Hepatocyte (in vitro differentiated cells): ENCODE measurements around the gene OGFR. TPM values are rescaled to one million over a fixed set of nuclear protein-coding genes. Genes with fewer than 3 reads are reported as not detected.

Source experiments
- DNase-seq: peaks from one replicate; pipeline ENCODE4 v3.0.0-alpha.2; 2016; ENCODE audit warnings: low spot score
- H2AFZ ChIP-seq: fragments of 200-600 bp; sonication (generic); 2 replicates; pipeline ENCODE4 v1.6.0; 2016; ENCODE audit warnings: antibody characterized with exemption, mild to moderate bottlenecking
- H3K27ac ChIP-seq: fragments of 200-600 bp; sonication (generic); 2 replicates; pipeline ENCODE4 v1.5.1; 2016; ENCODE audit warnings: mild to moderate bottlenecking
- H3K27me3 ChIP-seq: fragments of 200-600 bp; sonication (generic); 2 replicates; pipeline ENCODE4 v1.6.1; 2016
- H3K36me3 ChIP-seq: fragments of 200-600 bp; sonication (generic); replicated peaks from 2 replicates; pipeline ENCODE4 v1.5.1; 2016; ENCODE audit warnings: low read depth; ENCODE audit not compliant: insufficient read depth
- H3K4me1 ChIP-seq: fragments of 200-600 bp; sonication (generic); 2 replicates; pipeline ENCODE4 v1.5.1; 2016; ENCODE audit warnings: mild to moderate bottlenecking, moderate library complexity; ENCODE audit not compliant: insufficient read depth
- H3K4me2 ChIP-seq: fragments of 200-600 bp; sonication (generic); 2 replicates; pipeline ENCODE4 v1.6.0; 2016
- H3K4me3 ChIP-seq: fragments of 200-600 bp; sonication (generic); 2 replicates; pipeline ENCODE4 v1.5.1; 2016; ENCODE audit warnings: mild to moderate bottlenecking
- H3K79me2 ChIP-seq: fragments of 200-600 bp; sonication (generic); 2 replicates; pipeline ENCODE4 v1.6.0; 2017; ENCODE audit warnings: mild to moderate bottlenecking
- H3K9me2 ChIP-seq: fragments of 200-600 bp; sonication (generic); replicated peaks from 2 replicates; pipeline ENCODE4 v1.6.0; 2017; ENCODE audit warnings: mild to moderate bottlenecking; ENCODE audit not compliant: insufficient read depth
- H3K9me3 ChIP-seq: fragments of 200-600 bp; sonication (generic); 2 replicates; pipeline ENCODE4 v1.5.1; 2016; ENCODE audit warnings: low read depth, mild to moderate bottlenecking
- H4K20me1 ChIP-seq: fragments of 200-600 bp; sonication (generic); 2 replicates; pipeline ENCODE4 v1.6.0; 2016; ENCODE audit warnings: mild to moderate bottlenecking; ENCODE audit not compliant: insufficient read depth, poor library complexity, severe bottlenecking
- EZH2 ChIP-seq: fragments of 200-600 bp; sonication (generic); IDR thresholded peaks from 2 replicates; pipeline ENCODE4 v1.6.1; 2016; ENCODE audit warnings: antibody characterized with exemption, mild to moderate bottlenecking, borderline replicate concordance
- EZH2phosphoT487 ChIP-seq: fragments of 200-600 bp; sonication (generic); IDR thresholded peaks from one replicate; pipeline ENCODE4 v1.6.1; 2018; ENCODE audit warnings: antibody characterized with exemption, mild to moderate bottlenecking, low read depth, moderate library complexity; ENCODE audit not compliant: unreplicated experiment, severe bottlenecking
- WGBS: methylation state at CpG from one replicate; pipeline ENCODE4 v1.1.6; 2016; ENCODE audit warnings: low lambda C conversion rate; ENCODE audit errors: missing lambda C conversion rate; 5-methylcytosine and 5-hydroxymethylcytosine counted together
- polyA plus RNA-seq: library from polyadenylated mRNA; unstranded; fragments of >200 nt; fragmentation: Nextera tagmentation; extraction: Ambion mirVana; gene quantifications from 2 replicates; pipeline ENCODE4 v1.2.1, GENCODE V29; 2016
- total RNA-seq: library from RNA; depleted of rRNA; stranded (reverse); fragments of >200 nt; gene quantifications from 2 replicates; pipeline ENCODE4 v1.2.3, GENCODE V29; 2014
- TF ChIP-seq, protein P1 (sequence below): fragments of 200-600 bp; sonication (generic); IDR thresholded peaks from 2 replicates; pipeline ENCODE4 v1.5.1; 2016; ENCODE audit warnings: antibody characterized with exemption, mild to moderate bottlenecking; ENCODE audit not compliant: poor library complexity

Gene OGFR
- total and polyA plus RNA-seq, 2 experiments from 2014 or later, result 47.6 to 80.8 TPM

DNA sequence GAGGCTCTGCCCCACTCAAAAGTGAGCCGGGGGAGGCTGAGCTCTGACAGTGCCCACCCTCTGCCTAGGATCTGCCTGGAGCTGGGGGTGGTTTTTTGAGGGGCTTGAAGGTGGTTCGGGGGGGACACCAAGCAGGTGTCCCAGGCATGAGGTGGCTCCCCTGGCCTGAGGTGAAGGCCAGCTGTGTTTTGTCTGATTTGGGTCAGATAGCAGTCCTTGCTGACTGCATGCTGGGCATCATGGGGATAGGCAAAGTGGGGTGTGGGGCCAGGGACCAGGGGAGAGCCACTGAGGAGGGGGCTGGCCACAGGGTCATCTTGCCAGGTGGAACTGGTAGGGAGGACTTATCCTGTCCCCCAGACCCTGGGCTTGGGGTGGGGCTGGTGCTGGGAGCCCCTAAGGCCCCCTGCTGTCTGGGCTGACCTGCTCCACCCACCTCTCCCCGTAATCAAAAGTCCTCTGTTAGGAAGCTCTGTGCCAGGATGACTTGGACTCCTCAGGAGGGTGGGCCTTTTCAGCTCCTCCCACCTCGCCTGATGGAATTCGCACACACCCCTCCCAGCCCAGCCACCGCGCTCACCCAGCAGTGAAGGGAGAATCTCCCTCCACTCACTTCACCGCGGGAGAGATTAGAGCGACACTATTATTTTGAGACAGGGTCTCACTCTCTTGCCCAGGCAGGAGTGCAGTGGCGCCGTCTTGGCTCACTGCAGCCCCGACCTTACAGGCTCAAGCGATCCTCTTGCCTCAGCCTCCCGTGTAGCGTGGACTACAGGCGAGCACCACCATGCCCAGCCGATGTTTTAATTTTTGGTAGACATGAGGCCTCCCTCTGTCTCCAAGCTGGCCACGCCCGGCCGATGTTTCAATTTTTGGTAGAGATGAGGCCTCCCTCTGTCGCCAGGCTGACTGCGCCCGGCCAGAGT, 10.7 kb downstream of the OGFR start:
- H3K36me3 ChIP-seq, result no peaks in the 10 kb centered on the region
- peaks cover 42% of the 10 kb centered on the region for H3K4me1 ChIP-seq
- peak overlapping the region; percentile 92 for H3K4me2 ChIP-seq
- no peaks in the 10 kb centered on the region for H4K20me1 ChIP-seq
- no peak overlapping the region for H3K4me3 ChIP-seq
- 24% methylated on average over 24 of the region's 24 CpGs for WGBS
- no peaks in the 10 kb centered on the region for H3K9me3 ChIP-seq
- TF ChIP-seq EZH2 (no peak), EZH2phosphoT487 (no peak)
- TF ChIP-seq, protein P1, sequence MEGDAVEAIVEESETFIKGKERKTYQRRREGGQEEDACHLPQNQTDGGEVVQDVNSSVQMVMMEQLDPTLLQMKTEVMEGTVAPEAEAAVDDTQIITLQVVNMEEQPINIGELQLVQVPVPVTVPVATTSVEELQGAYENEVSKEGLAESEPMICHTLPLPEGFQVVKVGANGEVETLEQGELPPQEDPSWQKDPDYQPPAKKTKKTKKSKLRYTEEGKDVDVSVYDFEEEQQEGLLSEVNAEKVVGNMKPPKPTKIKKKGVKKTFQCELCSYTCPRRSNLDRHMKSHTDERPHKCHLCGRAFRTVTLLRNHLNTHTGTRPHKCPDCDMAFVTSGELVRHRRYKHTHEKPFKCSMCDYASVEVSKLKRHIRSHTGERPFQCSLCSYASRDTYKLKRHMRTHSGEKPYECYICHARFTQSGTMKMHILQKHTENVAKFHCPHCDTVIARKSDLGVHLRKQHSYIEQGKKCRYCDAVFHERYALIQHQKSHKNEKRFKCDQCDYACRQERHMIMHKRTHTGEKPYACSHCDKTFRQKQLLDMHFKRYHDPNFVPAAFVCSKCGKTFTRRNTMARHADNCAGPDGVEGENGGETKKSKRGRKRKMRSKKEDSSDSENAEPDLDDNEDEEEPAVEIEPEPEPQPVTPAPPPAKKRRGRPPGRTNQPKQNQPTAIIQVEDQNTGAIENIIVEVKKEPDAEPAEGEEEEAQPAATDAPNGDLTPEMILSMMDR, result no peak
- peak; percentile 80 for DNase-seq
- peaks cover 19% of the 10 kb centered on the region for H3K27me3 ChIP-seq
- no peaks in the 10 kb centered on the region for H3K9me2 ChIP-seq
- no peak overlapping the region for H3K27ac ChIP-seq
- no peaks in the 10 kb centered on the region for H3K79me2 ChIP-seq
- no peak overlapping the region for H2AFZ ChIP-seq

DNA sequence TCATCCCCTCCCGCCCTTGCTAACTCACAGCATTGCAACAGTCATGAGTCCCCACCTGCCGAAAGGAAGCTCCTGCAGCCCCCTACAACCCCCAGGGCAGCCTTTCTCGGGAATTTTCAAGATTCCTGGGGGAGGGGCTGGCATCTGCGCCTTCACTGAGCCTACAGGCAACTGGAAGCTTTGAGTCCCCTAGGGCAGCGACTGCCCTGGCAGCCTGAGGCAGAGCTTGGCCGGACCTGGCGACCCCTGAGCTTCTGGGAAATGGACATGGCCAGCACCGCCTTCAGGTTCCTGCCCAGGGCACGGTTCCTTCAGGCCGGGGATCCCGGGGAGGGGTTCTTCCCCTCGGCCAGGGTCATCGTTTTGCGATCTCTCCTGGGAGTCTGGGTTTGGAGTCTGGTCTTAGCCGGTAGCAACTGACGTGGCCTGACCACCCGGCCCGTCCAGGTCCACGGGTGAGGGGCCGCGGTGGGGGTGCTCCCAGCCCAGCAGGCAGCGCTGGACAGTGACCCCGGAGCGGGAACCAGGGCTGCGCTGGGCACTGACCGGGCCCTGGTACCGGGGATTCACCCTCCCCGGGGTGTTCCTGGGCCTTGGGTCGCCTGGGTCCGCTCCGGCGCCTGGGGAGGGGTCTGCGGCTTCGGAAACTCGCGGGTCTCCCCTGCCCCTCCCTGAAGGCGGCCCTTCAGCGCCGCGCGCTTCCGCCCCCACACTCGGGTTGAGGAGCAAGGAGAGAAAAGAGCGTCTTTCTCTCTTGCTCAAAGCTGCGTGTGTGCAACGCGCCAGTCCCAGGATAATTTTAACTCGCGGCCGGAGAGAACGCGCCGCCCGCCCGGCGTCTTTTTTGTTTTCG, 11.6 kb downstream of the OGFR start:
- H3K36me3 ChIP-seq, result no peaks in the 10 kb centered on the region
- H3K9me3 ChIP-seq, result no peaks in the 10 kb centered on the region
- peaks cover 42% of the 10 kb centered on the region for H3K4me1 ChIP-seq
- no peaks in the 10 kb centered on the region for H4K20me1 ChIP-seq
- peak overlapping the region; percentile 92 for H3K4me2 ChIP-seq
- peak overlapping the region; percentile 56 for H2AFZ ChIP-seq
- H3K27me3 ChIP-seq, result peaks cover 19% of the 10 kb centered on the region
- WGBS, result 3% methylated on average over 46 of the region's 57 CpGs
- DNase-seq, result no peak
- H3K79me2 ChIP-seq, result no peaks in the 10 kb centered on the region
- no peak overlapping the region for H3K27ac ChIP-seq
- H3K4me3 ChIP-seq, result no peak overlapping the region
- TF ChIP-seq EZH2, result peak; percentile 19
- TF ChIP-seq EZH2phosphoT487, result no peak
- H3K9me2 ChIP-seq, result no peaks in the 10 kb centered on the region

GRCh38 chr20:62816884-62817873, 12.5 kb downstream of the OGFR start, which contains the start of gene COL9A3:
TSS of gene COL9A3 (plus strand) at chr20:62817050. CDS start at chr20:62817065, 15 bp downstream.
- H3K4me2 ChIP-seq, result peak within 1 kb of the TSS; percentile 92
- no peaks in the 10 kb centered on the region for H3K79me2 ChIP-seq
- no peak within 1 kb of the TSS for H3K27ac ChIP-seq
- H4K20me1 ChIP-seq, result no peaks in the 10 kb centered on the region
- peak within 1 kb of the TSS; percentile 56 for H2AFZ ChIP-seq
- peaks cover 42% of the 10 kb centered on the region for H3K4me1 ChIP-seq
- no peaks in the 10 kb centered on the region for H3K9me2 ChIP-seq
- H3K4me3 ChIP-seq, result no peak within 1 kb of the TSS
- no peak for TF ChIP-seq EZH2phosphoT487
- TF ChIP-seq EZH2, result no peak
- TF ChIP-seq, protein P1, result no peak
- no peaks in the 10 kb centered on the region for H3K9me3 ChIP-seq
- H3K36me3 ChIP-seq, result no peaks in the 10 kb centered on the region
- WGBS, result 6% methylated on average over 42 of the region's 108 CpGs
- H3K27me3 ChIP-seq, result peaks cover 19% of the 10 kb centered on the region
- peak; percentile 66 for DNase-seq
